IMR-90 (cell line): Measurements from ENCODE around the gene MCUR1. TPM values are rescaled to one million over a fixed set of nuclear protein-coding genes. Genes with fewer than 3 reads are reported as not detected.

Source experiments
- ATAC-seq: fragments of 200-7000 bp; cut with Tn5 transposase; 2 replicates; pipeline ENCODE4 v1.9.1; 2020; ENCODE audit warnings: low read depth, mild to moderate bottlenecking, moderate library complexity
- BruUV-seq: library from RNA; stranded (reverse); fragments of 400-500 nt; replicated peaks from 2 replicates; lab custom pipeline; 2021; lab: Mats Ljungman, UMichigan
- CTCF ChIA-PET: fragments of 300-600 bp; formaldehyde crosslinking; extraction: SDS; loops from one replicate; lab custom pipeline; 2021; ENCODE audit warnings: antibody characterized with exemption; lab: Yijun Ruan, JAX
- POLR2A ChIA-PET: fragments of 300-600 bp; sonication (Branson Sonifier 250); formaldehyde crosslinking; loops from one replicate; lab custom pipeline; 2022; ENCODE audit warnings: antibody characterized with exemption; ENCODE audit not compliant: unreplicated experiment; lab: Charles Lee
- DNase-seq: peaks from one replicate; pipeline ENCODE4 v3.0.0; 2013
- H2AFZ ChIP-seq: replicated peaks from 2 replicates; pipeline ENCODE3; 2013; ENCODE audit warnings: low read length, mild to moderate bottlenecking; ENCODE audit not compliant: poor library complexity
- H2AK5ac ChIP-seq: 2 replicates; pipeline ENCODE4 v1.6.1; 2013; ENCODE audit warnings: low read depth, low read length, inconsistent platforms
- H2AK9ac ChIP-seq: replicated peaks from 2 replicates; pipeline ENCODE3; 2013; ENCODE audit warnings: mild to moderate bottlenecking, low read depth, low read length, moderate library complexity; ENCODE audit not compliant: poor library complexity
- H2BK120ac ChIP-seq: 2 replicates; pipeline ENCODE4 v1.6.1; 2013; ENCODE audit warnings: low read depth, low read length, inconsistent platforms
- H2BK15ac ChIP-seq: 3 replicates; pipeline ENCODE4 v1.6.1; 2013; ENCODE audit warnings: low read depth, low read length, inconsistent platforms
- H2BK20ac ChIP-seq: 2 replicates; pipeline ENCODE4 v1.6.1; 2013; ENCODE audit warnings: low read depth, mild to moderate bottlenecking, inconsistent platforms, low read length, moderate library complexity
- H2BK5ac ChIP-seq: 2 replicates; pipeline ENCODE4 v1.6.1; 2013; ENCODE audit warnings: mild to moderate bottlenecking, low read depth, low read length, inconsistent platforms; ENCODE audit not compliant: poor library complexity, severe bottlenecking
- H3K14ac ChIP-seq: replicated peaks from 2 replicates; pipeline ENCODE4 v1.6.1; 2013; ENCODE audit warnings: low read depth, low read length, inconsistent platforms
- H3K18ac ChIP-seq: 2 replicates; pipeline ENCODE4 v1.6.1; 2013; ENCODE audit warnings: low read depth, low read length, control low read depth
- H3K23ac ChIP-seq: 2 replicates; pipeline ENCODE4 v1.6.1; 2013; ENCODE audit warnings: low read depth, low read length, inconsistent platforms
- H3K27ac ChIP-seq: 2 replicates; pipeline ENCODE4 v1.5.1; 2013; ENCODE audit warnings: mild to moderate bottlenecking, control low read depth, low read length; ENCODE audit not compliant: insufficient read depth
- H3K27me3 ChIP-seq: 2 replicates; pipeline ENCODE4 v1.6.1; 2013; ENCODE audit warnings: low read length; ENCODE audit not compliant: control insufficient read depth, insufficient read depth
- H3K36me3 ChIP-seq: 2 replicates; pipeline ENCODE4 v1.6.1; 2013; ENCODE audit warnings: low read length, mixed read lengths; ENCODE audit not compliant: control insufficient read depth, insufficient read depth
- H3K4ac ChIP-seq: 2 replicates; pipeline ENCODE4 v1.6.1; 2013; ENCODE audit warnings: low read depth, low read length, inconsistent platforms
- H3K4me1 ChIP-seq: 2 replicates; pipeline ENCODE4 v1.6.1; 2013; ENCODE audit warnings: low read length, mixed read lengths; ENCODE audit not compliant: control insufficient read depth, insufficient read depth
- H3K4me2 ChIP-seq: 2 replicates; pipeline ENCODE4 v1.6.1; 2013; ENCODE audit warnings: low read depth, mild to moderate bottlenecking, control low read depth, low read length, moderate library complexity
- H3K4me3 ChIP-seq: 2 replicates; pipeline ENCODE4 v1.5.1; 2013; ENCODE audit warnings: low read depth, mild to moderate bottlenecking, control low read depth, low read length, moderate library complexity; ENCODE audit not compliant: insufficient read depth
- H3K56ac ChIP-seq: 2 replicates; pipeline ENCODE4 v1.6.1; 2013; ENCODE audit warnings: low read length, inconsistent platforms; ENCODE audit not compliant: insufficient read depth; ENCODE audit errors: extremely low read depth
- H3K79me1 ChIP-seq, 2 experiments: 2 replicates each; pipeline ENCODE4 v1.6.1; 2013; ENCODE audit warnings: low read length in 2 of 2, inconsistent platforms in 1 of 2, low read depth in 1 of 2
- H3K9ac ChIP-seq: 2 replicates; pipeline ENCODE4 v1.6.1; 2013; ENCODE audit warnings: low read depth, low read length, control low read depth
- H3K9me1 ChIP-seq: 2 replicates; pipeline ENCODE4 v1.6.1; 2013; ENCODE audit warnings: low read length, inconsistent platforms; ENCODE audit not compliant: insufficient read depth
- H3K9me3 ChIP-seq: 2 replicates; pipeline ENCODE4 v1.6.1; 2013; ENCODE audit warnings: low read length; ENCODE audit not compliant: control insufficient read depth, insufficient read depth
- H4K20me1 ChIP-seq: 2 replicates; pipeline ENCODE4 v1.6.1; 2013; ENCODE audit warnings: low read length, inconsistent platforms; ENCODE audit not compliant: insufficient read depth
- H4K5ac ChIP-seq: 2 replicates; pipeline ENCODE4 v1.6.1; 2013; ENCODE audit warnings: mild to moderate bottlenecking, low read depth, low read length, control low read depth
- H4K8ac ChIP-seq, 2 experiments: 2 replicates each; pipeline ENCODE4 v1.6.1; 2013; ENCODE audit warnings: low read depth in 2 of 2, low read length in 2 of 2, control low read depth in 1 of 2, inconsistent platforms in 1 of 2
- H4K91ac ChIP-seq: 2 replicates; pipeline ENCODE4 v1.6.1; 2013; ENCODE audit warnings: low read depth, low read length, inconsistent platforms; ENCODE audit not compliant: insufficient read depth
- CEBPB ChIP-seq: IDR thresholded peaks from 2 replicates; pipeline ENCODE4 v1.6.1; 2012; ENCODE audit warnings: low read depth, low read length, improper control_type of control experiment
- ELK1 ChIP-seq: fragments of 150-350 bp; IDR thresholded peaks from 2 replicates; pipeline ENCODE4 v1.6.1; 2016; ENCODE audit warnings: low read depth, mild to moderate bottlenecking, low read length, moderate library complexity, borderline replicate concordance
- FOS ChIP-seq: fragments of 150-350 bp; IDR thresholded peaks from 2 replicates; pipeline ENCODE4 v1.6.1; 2016; ENCODE audit warnings: low read depth, low read length
- MAFK ChIP-seq: IDR thresholded peaks from 2 replicates; pipeline ENCODE4 v1.6.1; 2012; ENCODE audit warnings: low read depth, low read length, improper control_type of control experiment
- MAZ ChIP-seq: IDR thresholded peaks from 2 replicates; pipeline ENCODE4 v1.6.1; 2012; ENCODE audit warnings: low read depth, mild to moderate bottlenecking, low read length, improper control_type of control experiment, moderate library complexity, borderline replicate concordance
- NFE2L2 ChIP-seq: fragments of 150-350 bp; IDR thresholded peaks from 2 replicates; pipeline ENCODE4 v1.6.1; 2016; ENCODE audit warnings: low read depth, mild to moderate bottlenecking, low read length
- POLR2A ChIP-seq: IDR thresholded peaks from 2 replicates; pipeline ENCODE4 v1.6.1; 2012; ENCODE audit warnings: mild to moderate bottlenecking, low read depth, low read length
- RAD21 ChIP-seq: IDR thresholded peaks from 2 replicates; pipeline ENCODE4 v1.6.1; 2012; ENCODE audit warnings: low read length, improper control_type of control experiment
- RFX5 ChIP-seq: IDR thresholded peaks from 2 replicates; pipeline ENCODE4 v1.8.0; 2012; ENCODE audit warnings: low read depth, mild to moderate bottlenecking, low read length, moderate library complexity
- SMC3 ChIP-seq: fragments of 150-350 bp; IDR thresholded peaks from 2 replicates; pipeline ENCODE4 v1.6.1; 2016; ENCODE audit warnings: low read depth, mild to moderate bottlenecking, antibody characterized with exemption, low read length, moderate library complexity
- USF2 ChIP-seq: fragments of 150-350 bp; IDR thresholded peaks from 2 replicates; pipeline ENCODE4 v1.6.1; 2017; ENCODE audit warnings: mild to moderate bottlenecking, antibody characterized with exemption, low read length, low read depth
- WGBS, 2 experiments: methylation state at CpG; one replicate each; pipeline versions ENCODE4 v1.1.5 to v1.1.7; 2013; ENCODE audit warnings: missing lambda C conversion rate in 2 of 2; ENCODE audit not compliant: insufficient read length in 1 of 2; ENCODE audit errors: extremely low coverage in 2 of 2; 5-methylcytosine and 5-hydroxymethylcytosine counted together
- dilution Hi-C: fragments of 300-500 bp; cut with HindIII; formaldehyde crosslinking; loops from one replicate; pipeline ENCODE4 v1.14.3; 2018; ENCODE audit warnings: low sequenced_read_pairs; ENCODE audit not compliant: unreplicated experiment
- in situ Hi-C: fragments of 300-500 bp; cut with MboI; formaldehyde crosslinking; loops from 3 replicates; pipeline ENCODE4 v1.14.3; 2019; ENCODE audit warnings: low sequenced_read_pairs, inconsistent platforms, mixed read lengths
- intact Hi-C: fragments of 100-400 bp; cut with micrococcal nuclease; formaldehyde crosslinking; loops from 2 replicates; pipeline ENCODE4 v1.10.0; 2022
- polyA plus RNA-seq, 3 experiments: library from polyadenylated mRNA; depleted of rRNA; stranded (reverse); fragments of >200 nt; gene quantifications; 2 replicates each; pipeline ENCODE4 v1.2.3, GENCODE V29; 2012; ENCODE audit warnings: low replicate concordance in 1 of 3
- total RNA-seq: library from RNA; depleted of rRNA; stranded (reverse); fragments of >200 nt; gene quantifications from 2 replicates; pipeline ENCODE4 v1.2.3, GENCODE V29; 2012

MCUR1 gene
- total and polyA plus RNA-seq, 2 of the 4 experiments (the other 2 are of a cell fraction), result 4.1 to 6.5 TPM

GRCh38 chr6:13838616-13839015 is 24.3 kb upstream of the MCUR1 start:
- Histone ChIP-seq H3K4ac (no peak overlapping the region), H3K4me3 (no peak overlapping the region), H3K9me1 (no peaks in the 10 kb centered on the region), H3K23ac (no peak overlapping the region), H4K5ac (no peak overlapping the region), H4K8ac (no peak overlapping the region), H2BK5ac (no peak overlapping the region), H3K79me1 (no peaks in the 10 kb centered on the region), H3K14ac (no peak overlapping the region), H3K18ac (no peak overlapping the region), H3K27me3 (peaks cover 3% of the 10 kb centered on the region; the same call in 1 of the 2 replicates), H3K4me1 (no peaks in the 10 kb centered on the region), H3K36me3 (no peaks in the 10 kb centered on the region), H4K20me1 (no peaks in the 10 kb centered on the region), H3K9me3 (no peaks in the 10 kb centered on the region), H3K9ac (no peak overlapping the region), H4K91ac (no peak overlapping the region), H3K27ac (no peak overlapping the region), H2AK5ac (no peak overlapping the region), H3K56ac (no peak overlapping the region), H2AFZ (no peak overlapping the region), H3K4me2 (no peak overlapping the region), H2BK120ac (no peak overlapping the region), H2AK9ac (no peak overlapping the region), H2BK20ac (no peak overlapping the region), H2BK15ac (no peak overlapping the region)
- BruUV-seq, result no TSS peak
- no peak for TF ChIP-seq USF2
- TF ChIP-seq POLR2A, result no peak
- TF ChIP-seq MAZ, result no peak
- TF ChIP-seq SMC3, result no peak
- no peak for TF ChIP-seq RAD21
- no peak for TF ChIP-seq NFE2L2
- TF ChIP-seq ELK1, result no peak
- no peak for TF ChIP-seq RFX5
- no peak for TF ChIP-seq MAFK
- no peak for TF ChIP-seq CEBPB
- no peak for TF ChIP-seq FOS
- WGBS, 2 experiments, result 63% methylated on average over 1 of the region's 3 CpGs; no CpG with 5 or more reads in 1 of the 2 experiments
- dilution Hi-C loops, result no loop called here
- intact Hi-C loops, result no loop called here
- ChIA-PET CTCF (no interaction called here), POLR2A (no interaction called here)
- in situ Hi-C loops, result no loop called here
- no peak for ATAC-seq
- no peak for DNase-seq
